ENCODE measurements around the gene SMPD3. TPM values are rescaled to one million over a fixed set of nuclear protein-coding genes. Genes with fewer than 3 reads are reported as not detected.

The SMPD3 gene
- total and polyA plus RNA-seq, 2 of the 8 experiments (the other 6 are each of a cell fraction or from before 2014, with no cell fraction given) = 0.39 to 1.3 TPM

- Histone ChIP-seq H3K23ac (ENCODE audit: insufficient read length) (no peak overlapping the region), H4K91ac (replicated peaks; ENCODE audit: insufficient read length, low read length) (no peak overlapping the region), H2BK12ac (ENCODE audit: low read depth, low read length) (no peak overlapping the region), H4K20me1 (replicated peaks in 1 of 2; ENCODE audit: control insufficient read depth in 1 of 2, insufficient read depth in 2 of 2, low read length in 2 of 2) (peaks cover 1 to 10% of the 10 kb centered on the region in 2 experiments), H3K23me2 (ENCODE audit: low read depth, low read length) (no peaks in the 10 kb centered on the region), H3K36me3 (ENCODE audit: control insufficient read depth in 2 of 4, insufficient read depth in 4 of 4, low read length in 3 of 4) (peaks cover 2 to 21% (median 12%) of the 10 kb centered on the region in 4 experiments; a peak in 5 of 8 replicates), H3K4me1 (replicated peaks in 1 of 4; ENCODE audit: control insufficient read depth in 3 of 4, insufficient read depth in 4 of 4, low read length in 3 of 4) (peaks cover 0 to 4% (median 1%) of the 10 kb centered on the region in 4 experiments; a peak in 2 of 7 replicates), H3K9me3 (ENCODE audit: insufficient read depth in 2 of 2, low read depth in 1 of 2, low read length in 1 of 2) (no peaks in the 10 kb centered on the region), H2AFZ (ENCODE audit: low read length) (no peak overlapping the region), H2AK5ac (ENCODE audit: low read depth, low read length) (no peak overlapping the region), H3K79me1 (ENCODE audit: low read depth, low read length) (no peaks in the 10 kb centered on the region), H3K56ac (replicated peaks; ENCODE audit: insufficient read length, low read depth, low read length) (no peak overlapping the region), H2BK15ac (ENCODE audit: low read length) (no peak overlapping the region), H2BK5ac (ENCODE audit: low read depth, low read length) (no peak overlapping the region), H3K27ac (ENCODE audit: low read depth, low read length) (no peak overlapping the region), H3K4me3 (ENCODE audit: extremely low read depth in 1 of 4, insufficient read depth in 2 of 4, low read depth in 3 of 4, low read length in 4 of 4) (no peak overlapping the region), H3K18ac (ENCODE audit: extremely low read depth, low read length) (no peak overlapping the region), H3K27me3 (replicated peaks in 1 of 4; ENCODE audit: control insufficient read depth in 3 of 4, extremely low read depth in 1 of 4, insufficient read depth in 3 of 4, low read length in 3 of 4) (no peaks in the 10 kb centered on the region), H2BK20ac (ENCODE audit: low read length) (no peak overlapping the region), H3K4me2 (ENCODE audit: insufficient read depth in 1 of 2, low read depth in 2 of 2, low read length in 2 of 2) (no peak overlapping the region; a peak in 1 of 4 replicates), H3K4ac (replicated peaks; ENCODE audit: insufficient read length, low read depth, low read length) (no peak overlapping the region), H3K79me2 (ENCODE audit: control insufficient read depth in 1 of 2, insufficient read depth in 2 of 2, low read length in 2 of 2) (no peaks in the 10 kb centered on the region), H3K9ac (replicated peaks in 1 of 4; ENCODE audit: extremely low read depth in 1 of 4, low read depth in 3 of 4, low read length in 3 of 4) (no peak overlapping the region), H4K5ac (ENCODE audit: insufficient read length, low read depth, low read length) (no peak overlapping the region), H4K8ac (ENCODE audit: extremely low read depth, insufficient read depth, low read length) (no peak overlapping the region), H3K14ac (ENCODE audit: insufficient read length) (no peak overlapping the region), H2BK120ac (replicated peaks; ENCODE audit: low read depth, low read length) (no peak overlapping the region)
- WGBS, 2 experiments (ENCODE audit: extremely low coverage in 1 of 2, insufficient coverage in 1 of 2, insufficient read length in 1 of 2, insufficient replicate concordance in 2 of 2, low coverage in 1 of 2, low lambda C conversion rate in 2 of 2, missing lambda C conversion rate in 1 of 2) = 57% methylated on average over 13 of the region's 13 CpGs; no CpG with 5 or more reads in 1 of the 2 experiments
- DNase-seq (ENCODE audit: low read depth in 1 of 2, low spot score in 2 of 2) = peak; percentile 69 to 90
- FAIRE-seq = peak; percentile 87
- ChIA-PET CTCF (ENCODE audit: partially characterized antibody) (interaction anchor here (0.7 to 16.2 kb wide), 28 partner anchors 9 to 227 kb away, joined by 3 to 221 read pairs (median 6); partner anchors contain the start of genes ESRP2, PLA2G15, PRMT7 and SLC7A6), POLR2A (ENCODE audit: partially characterized antibody) (interaction anchor here (1.0 to 8.7 kb wide), 8 partner anchors 9 to 68 kb away, joined by 3 to 44 read pairs (median 4); partner anchors contain the start of genes PRMT7, SLC7A6 and SLC7A6OS)
- TF ChIP-seq MAFK (IDR thresholded peaks at IDR 0.05; ENCODE audit: low read depth, low read length) = no peak
- no peak for TF ChIP-seq NANOG (IDR thresholded peaks at IDR 0.05; ENCODE audit: insufficient read depth, low read depth, low read length, poor library complexity, severe bottlenecking)
- TF ChIP-seq EGR1 (IDR thresholded peaks at IDR 0.05; ENCODE audit: borderline replicate concordance, low read depth, low read length) = no peak
- TF ChIP-seq CEBPB (IDR thresholded peaks at IDR 0.05; ENCODE audit: low read depth, low read length) = no peak
- no peak for TF ChIP-seq JUND (IDR thresholded peaks at IDR 0.05; ENCODE audit: low read length)
- no peak for TF ChIP-seq TEAD4 (IDR thresholded peaks at IDR 0.05; ENCODE audit: low read depth, low read length)
- no peak for TF ChIP-seq SP4 (IDR thresholded peaks at IDR 0.05; ENCODE audit: low read length)
- peak; percentile 95 for TF ChIP-seq RAD21 (IDR thresholded peaks at IDR 0.05 in 1 of 2, conservative IDR thresholded peaks at IDR 0.05 in 1 of 2; ENCODE audit: low read depth in 2 of 2, low read length in 2 of 2)
- peak; percentile 86 to 96 (median 94) for TF ChIP-seq CTCF (IDR thresholded peaks at IDR 0.05; ENCODE audit: control extremely low read depth in 1 of 3, insufficient read depth in 1 of 3, low read depth in 1 of 3, low read length in 3 of 3)
- no peak for TF ChIP-seq TAF1 (IDR thresholded peaks at IDR 0.05; ENCODE audit: low read depth, low read length)
Observed at GRCh38 chr16:68328151-68328859, 120.0 kb downstream of the SMPD3 start.
